Lower lobe of right lung (tissue), 2 donors: Measurements from ENCODE around the gene TMEM63B. TPM values are rescaled to one million over a fixed set of nuclear protein-coding genes. Genes with fewer than 3 reads are reported as not detected.

Experiments
- ATAC-seq, 2 donors: fragments of 200-7000 bp; cut with Tn5 transposase; one replicate each; pipeline ENCODE4 v1.9.1; 2020 to 2022; ENCODE audit warnings: mild to moderate bottlenecking in 2 of 2, moderate library complexity in 2 of 2
- DNase-seq: peaks from one replicate; pipeline ENCODE4 v3.0.0-alpha.2; 2020
- H3K27ac ChIP-seq: fragments of 200-600 bp; one replicate; pipeline ENCODE4 v1.8.0; 2022
- H3K27me3 ChIP-seq: fragments of 200-600 bp; one replicate; pipeline ENCODE4 v1.8.0; 2022; ENCODE audit warnings: low read depth
- H3K36me3 ChIP-seq: fragments of 200-600 bp; one replicate; pipeline ENCODE4 v1.8.0; 2022; ENCODE audit warnings: mild to moderate bottlenecking
- H3K4me1 ChIP-seq: fragments of 200-600 bp; one replicate; pipeline ENCODE4 v1.8.0; 2022
- H3K4me3 ChIP-seq: fragments of 200-600 bp; one replicate; pipeline ENCODE4 v1.8.0; 2022; ENCODE audit warnings: mild to moderate bottlenecking
- H3K9me3 ChIP-seq: fragments of 200-600 bp; one replicate; pipeline ENCODE4 v1.8.0; 2022
- CTCF ChIP-seq: fragments of 200-600 bp; IDR thresholded peaks from one replicate; pipeline ENCODE4 v1.8.0; 2022; ENCODE audit warnings: antibody characterized with exemption, mild to moderate bottlenecking
- intact Hi-C: fragments of 100-400 bp; cut with DNase I; formaldehyde crosslinking; loops from one replicate; pipeline ENCODE4 v1.11.0; 2022
- total RNA-seq: library from RNA; stranded (reverse); fragmentation: NEBNext Ultra II Directional; extraction: Animal tissue kit (Norgen Biotek cat#: 25700); gene quantifications from one replicate; pipeline ENCODE4 v1.2.1, GENCODE V29; 2021
- donor health status: DM: no; HTN: yes; CAD: no; lungs with severe emphysema.

TMEM63B gene
- total RNA-seq, 1 donor from 2014 or later: 99.2 TPM

- H3K36me3 ChIP-seq: no peaks in the 10 kb centered on the region
- no peaks in the 10 kb centered on the region for H3K4me1 ChIP-seq
- no peak overlapping the region for H3K4me3 ChIP-seq
- no peak for ATAC-seq
- no peak for TF ChIP-seq CTCF
- DNase-seq: no peak
- H3K27ac ChIP-seq: peak overlapping the region; percentile 11
- intact Hi-C loops: no loop called here
- no peaks in the 10 kb centered on the region for H3K9me3 ChIP-seq
- H3K27me3 ChIP-seq: no peaks in the 10 kb centered on the region
Measured at GRCh38 chr6:44185953-44186634, 58.7 kb downstream of the TMEM63B start.

- Histone ChIP-seq H3K9me3 (no peaks in the 10 kb centered on the region), H3K4me1 (no peaks in the 10 kb centered on the region), H3K27ac (no peak overlapping the region), H3K4me3 (no peak overlapping the region), H3K27me3 (no peaks in the 10 kb centered on the region), H3K36me3 (no peaks in the 10 kb centered on the region)
- no peak for ATAC-seq
- no peak for DNase-seq
- TF ChIP-seq CTCF: no peak
- intact Hi-C loops: no loop called here
Measured at GRCh38 chr6:44186635-44187025, 59.3 kb downstream of the TMEM63B start.

GRCh38 chr6:44188819-44189218, 61.5 kb downstream of the TMEM63B start:
- no peak overlapping the region for H3K4me3 ChIP-seq
- no peaks in the 10 kb centered on the region for H3K27me3 ChIP-seq
- intact Hi-C loops: no loop called here
- no peak for TF ChIP-seq CTCF
- no peaks in the 10 kb centered on the region for H3K4me1 ChIP-seq
- H3K36me3 ChIP-seq: no peaks in the 10 kb centered on the region
- ATAC-seq (no peak), DNase-seq (no peak)
- no peaks in the 10 kb centered on the region for H3K9me3 ChIP-seq
- no peak overlapping the region for H3K27ac ChIP-seq

GRCh38 chr6:44189257-44189656, 61.9 kb downstream of the TMEM63B start:
- DNase-seq (no peak), ATAC-seq (no peak)
- H3K27ac ChIP-seq: no peak overlapping the region
- no peak for TF ChIP-seq CTCF
- H3K9me3 ChIP-seq: no peaks in the 10 kb centered on the region
- H3K4me1 ChIP-seq: no peaks in the 10 kb centered on the region
- no peaks in the 10 kb centered on the region for H3K36me3 ChIP-seq
- no peak overlapping the region for H3K4me3 ChIP-seq
- intact Hi-C loops: no loop called here
- no peaks in the 10 kb centered on the region for H3K27me3 ChIP-seq

GRCh38 chr6:44190715-44191114, 63.4 kb downstream of the TMEM63B start:
- Histone ChIP-seq H3K36me3 (no peaks in the 10 kb centered on the region), H3K4me1 (no peaks in the 10 kb centered on the region), H3K9me3 (no peaks in the 10 kb centered on the region), H3K27ac (no peak overlapping the region), H3K27me3 (no peaks in the 10 kb centered on the region), H3K4me3 (no peak overlapping the region)
- DNase-seq (no peak), ATAC-seq (no peak)
- TF ChIP-seq CTCF: no peak
- intact Hi-C loops: no loop called here
